PC-3 (cell line): Measurements from ENCODE around the gene SPG11.

Experiments
- CTCF ChIP-seq: fragments of 300-600 bp; sonication (generic); conservative IDR thresholded peaks from 2 replicates; pipeline ENCODE4 v1.5.1; 2017; ENCODE audit warnings: antibody characterized with exemption, low read depth, mild to moderate bottlenecking, low read length
- EZH2 ChIP-seq: fragments of 300-600 bp; sonication (generic); IDR thresholded peaks from one replicate; pipeline ENCODE4 v1.6.1; 2017; ENCODE audit warnings: antibody characterized with exemption, mild to moderate bottlenecking, low read length; ENCODE audit not compliant: unreplicated experiment
- EZH2phosphoT487 ChIP-seq: fragments of 300-600 bp; sonication (generic); IDR thresholded peaks from 2 replicates; pipeline ENCODE4 v1.6.1; 2018; ENCODE audit warnings: mild to moderate bottlenecking, antibody characterized with exemption, low read length, borderline replicate concordance

- TF ChIP-seq CTCF (no peak), EZH2 (no peak), EZH2phosphoT487 (no peak)
These were observed 94.1 kb downstream of the SPG11 start for GRCh38 chr15:44569316-44569715.
